ENCODE measurements around the gene TENT5C. TPM values are rescaled to one million over a fixed set of nuclear protein-coding genes. Genes with fewer than 3 reads are reported as not detected.

TENT5C gene
- total and polyA plus RNA-seq, 9 of the 15 experiments (the other 6 are each of a cell fraction or from before 2014, with no cell fraction given): 1.8 to 7.7 (median 4.0) TPM

DNA sequence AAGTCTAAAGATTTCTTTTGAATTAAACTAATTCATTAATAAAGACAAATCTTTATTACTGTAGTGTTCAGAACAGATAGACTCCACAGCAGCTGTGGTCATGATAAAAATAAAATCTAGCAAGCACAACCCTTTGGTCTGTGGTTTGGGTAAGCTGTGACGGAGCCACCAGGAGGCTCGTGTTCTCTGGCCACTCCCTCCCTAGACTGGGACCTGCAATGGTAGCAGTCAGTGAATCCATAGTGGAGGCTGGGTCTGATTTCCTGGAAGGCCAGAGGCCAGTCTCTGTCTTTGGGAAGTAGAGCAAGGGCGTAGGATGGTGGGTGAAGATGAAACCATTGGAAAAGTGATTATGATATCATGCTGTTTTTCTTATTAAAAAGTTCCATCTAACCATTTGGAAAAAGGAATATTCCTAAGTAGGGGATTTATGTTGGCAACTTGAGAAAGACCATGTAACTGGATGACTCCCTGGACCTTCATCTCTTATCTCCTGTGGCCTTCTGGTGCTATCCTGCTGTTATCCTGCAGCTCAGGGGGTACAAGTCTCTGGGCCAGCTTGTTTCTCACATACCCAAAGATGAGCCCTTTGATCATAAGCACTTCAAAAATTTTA, 39.0 kb downstream of the TENT5C start (continued):
- TF ChIP-seq, protein P1, sequence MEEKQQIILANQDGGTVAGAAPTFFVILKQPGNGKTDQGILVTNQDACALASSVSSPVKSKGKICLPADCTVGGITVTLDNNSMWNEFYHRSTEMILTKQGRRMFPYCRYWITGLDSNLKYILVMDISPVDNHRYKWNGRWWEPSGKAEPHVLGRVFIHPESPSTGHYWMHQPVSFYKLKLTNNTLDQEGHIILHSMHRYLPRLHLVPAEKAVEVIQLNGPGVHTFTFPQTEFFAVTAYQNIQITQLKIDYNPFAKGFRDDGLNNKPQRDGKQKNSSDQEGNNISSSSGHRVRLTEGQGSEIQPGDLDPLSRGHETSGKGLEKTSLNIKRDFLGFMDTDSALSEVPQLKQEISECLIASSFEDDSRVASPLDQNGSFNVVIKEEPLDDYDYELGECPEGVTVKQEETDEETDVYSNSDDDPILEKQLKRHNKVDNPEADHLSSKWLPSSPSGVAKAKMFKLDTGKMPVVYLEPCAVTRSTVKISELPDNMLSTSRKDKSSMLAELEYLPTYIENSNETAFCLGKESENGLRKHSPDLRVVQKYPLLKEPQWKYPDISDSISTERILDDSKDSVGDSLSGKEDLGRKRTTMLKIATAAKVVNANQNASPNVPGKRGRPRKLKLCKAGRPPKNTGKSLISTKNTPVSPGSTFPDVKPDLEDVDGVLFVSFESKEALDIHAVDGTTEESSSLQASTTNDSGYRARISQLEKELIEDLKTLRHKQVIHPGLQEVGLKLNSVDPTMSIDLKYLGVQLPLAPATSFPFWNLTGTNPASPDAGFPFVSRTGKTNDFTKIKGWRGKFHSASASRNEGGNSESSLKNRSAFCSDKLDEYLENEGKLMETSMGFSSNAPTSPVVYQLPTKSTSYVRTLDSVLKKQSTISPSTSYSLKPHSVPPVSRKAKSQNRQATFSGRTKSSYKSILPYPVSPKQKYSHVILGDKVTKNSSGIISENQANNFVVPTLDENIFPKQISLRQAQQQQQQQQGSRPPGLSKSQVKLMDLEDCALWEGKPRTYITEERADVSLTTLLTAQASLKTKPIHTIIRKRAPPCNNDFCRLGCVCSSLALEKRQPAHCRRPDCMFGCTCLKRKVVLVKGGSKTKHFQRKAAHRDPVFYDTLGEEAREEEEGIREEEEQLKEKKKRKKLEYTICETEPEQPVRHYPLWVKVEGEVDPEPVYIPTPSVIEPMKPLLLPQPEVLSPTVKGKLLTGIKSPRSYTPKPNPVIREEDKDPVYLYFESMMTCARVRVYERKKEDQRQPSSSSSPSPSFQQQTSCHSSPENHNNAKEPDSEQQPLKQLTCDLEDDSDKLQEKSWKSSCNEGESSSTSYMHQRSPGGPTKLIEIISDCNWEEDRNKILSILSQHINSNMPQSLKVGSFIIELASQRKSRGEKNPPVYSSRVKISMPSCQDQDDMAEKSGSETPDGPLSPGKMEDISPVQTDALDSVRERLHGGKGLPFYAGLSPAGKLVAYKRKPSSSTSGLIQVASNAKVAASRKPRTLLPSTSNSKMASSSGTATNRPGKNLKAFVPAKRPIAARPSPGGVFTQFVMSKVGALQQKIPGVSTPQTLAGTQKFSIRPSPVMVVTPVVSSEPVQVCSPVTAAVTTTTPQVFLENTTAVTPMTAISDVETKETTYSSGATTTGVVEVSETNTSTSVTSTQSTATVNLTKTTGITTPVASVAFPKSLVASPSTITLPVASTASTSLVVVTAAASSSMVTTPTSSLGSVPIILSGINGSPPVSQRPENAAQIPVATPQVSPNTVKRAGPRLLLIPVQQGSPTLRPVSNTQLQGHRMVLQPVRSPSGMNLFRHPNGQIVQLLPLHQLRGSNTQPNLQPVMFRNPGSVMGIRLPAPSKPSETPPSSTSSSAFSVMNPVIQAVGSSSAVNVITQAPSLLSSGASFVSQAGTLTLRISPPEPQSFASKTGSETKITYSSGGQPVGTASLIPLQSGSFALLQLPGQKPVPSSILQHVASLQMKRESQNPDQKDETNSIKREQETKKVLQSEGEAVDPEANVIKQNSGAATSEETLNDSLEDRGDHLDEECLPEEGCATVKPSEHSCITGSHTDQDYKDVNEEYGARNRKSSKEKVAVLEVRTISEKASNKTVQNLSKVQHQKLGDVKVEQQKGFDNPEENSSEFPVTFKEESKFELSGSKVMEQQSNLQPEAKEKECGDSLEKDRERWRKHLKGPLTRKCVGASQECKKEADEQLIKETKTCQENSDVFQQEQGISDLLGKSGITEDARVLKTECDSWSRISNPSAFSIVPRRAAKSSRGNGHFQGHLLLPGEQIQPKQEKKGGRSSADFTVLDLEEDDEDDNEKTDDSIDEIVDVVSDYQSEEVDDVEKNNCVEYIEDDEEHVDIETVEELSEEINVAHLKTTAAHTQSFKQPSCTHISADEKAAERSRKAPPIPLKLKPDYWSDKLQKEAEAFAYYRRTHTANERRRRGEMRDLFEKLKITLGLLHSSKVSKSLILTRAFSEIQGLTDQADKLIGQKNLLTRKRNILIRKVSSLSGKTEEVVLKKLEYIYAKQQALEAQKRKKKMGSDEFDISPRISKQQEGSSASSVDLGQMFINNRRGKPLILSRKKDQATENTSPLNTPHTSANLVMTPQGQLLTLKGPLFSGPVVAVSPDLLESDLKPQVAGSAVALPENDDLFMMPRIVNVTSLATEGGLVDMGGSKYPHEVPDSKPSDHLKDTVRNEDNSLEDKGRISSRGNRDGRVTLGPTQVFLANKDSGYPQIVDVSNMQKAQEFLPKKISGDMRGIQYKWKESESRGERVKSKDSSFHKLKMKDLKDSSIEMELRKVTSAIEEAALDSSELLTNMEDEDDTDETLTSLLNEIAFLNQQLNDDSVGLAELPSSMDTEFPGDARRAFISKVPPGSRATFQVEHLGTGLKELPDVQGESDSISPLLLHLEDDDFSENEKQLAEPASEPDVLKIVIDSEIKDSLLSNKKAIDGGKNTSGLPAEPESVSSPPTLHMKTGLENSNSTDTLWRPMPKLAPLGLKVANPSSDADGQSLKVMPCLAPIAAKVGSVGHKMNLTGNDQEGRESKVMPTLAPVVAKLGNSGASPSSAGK (IDR thresholded peaks at IDR 0.05): no peak; the same call in 1 of the 2 replicates
- TF ChIP-seq TCFL5 (CRISPR knock-in tag; conservative IDR thresholded peaks at IDR 0.05) (no peak), CREBBP (IDR thresholded peaks at IDR 0.05; ENCODE audit: low read depth, low read length) (no peak), NFRKB (IDR thresholded peaks at IDR 0.05; ENCODE audit: low read depth) (no peak), ZNF408 (CRISPR knock-in tag; IDR thresholded peaks at IDR 0.05; ENCODE audit: low read depth) (no peak), CAMTA2 (CRISPR knock-in tag; conservative IDR thresholded peaks at IDR 0.05) (no peak), THRAP3 (IDR thresholded peaks at IDR 0.05; ENCODE audit: borderline replicate concordance) (no peak), CREM (IDR thresholded peaks at IDR 0.05; ENCODE audit: low read depth) (peak; percentile 67), SRF (CRISPR knock-in tag; IDR thresholded peaks at IDR 0.05) (no peak; a peak in 1 of 4 replicates)
- TF ChIP-seq, protein P2, sequence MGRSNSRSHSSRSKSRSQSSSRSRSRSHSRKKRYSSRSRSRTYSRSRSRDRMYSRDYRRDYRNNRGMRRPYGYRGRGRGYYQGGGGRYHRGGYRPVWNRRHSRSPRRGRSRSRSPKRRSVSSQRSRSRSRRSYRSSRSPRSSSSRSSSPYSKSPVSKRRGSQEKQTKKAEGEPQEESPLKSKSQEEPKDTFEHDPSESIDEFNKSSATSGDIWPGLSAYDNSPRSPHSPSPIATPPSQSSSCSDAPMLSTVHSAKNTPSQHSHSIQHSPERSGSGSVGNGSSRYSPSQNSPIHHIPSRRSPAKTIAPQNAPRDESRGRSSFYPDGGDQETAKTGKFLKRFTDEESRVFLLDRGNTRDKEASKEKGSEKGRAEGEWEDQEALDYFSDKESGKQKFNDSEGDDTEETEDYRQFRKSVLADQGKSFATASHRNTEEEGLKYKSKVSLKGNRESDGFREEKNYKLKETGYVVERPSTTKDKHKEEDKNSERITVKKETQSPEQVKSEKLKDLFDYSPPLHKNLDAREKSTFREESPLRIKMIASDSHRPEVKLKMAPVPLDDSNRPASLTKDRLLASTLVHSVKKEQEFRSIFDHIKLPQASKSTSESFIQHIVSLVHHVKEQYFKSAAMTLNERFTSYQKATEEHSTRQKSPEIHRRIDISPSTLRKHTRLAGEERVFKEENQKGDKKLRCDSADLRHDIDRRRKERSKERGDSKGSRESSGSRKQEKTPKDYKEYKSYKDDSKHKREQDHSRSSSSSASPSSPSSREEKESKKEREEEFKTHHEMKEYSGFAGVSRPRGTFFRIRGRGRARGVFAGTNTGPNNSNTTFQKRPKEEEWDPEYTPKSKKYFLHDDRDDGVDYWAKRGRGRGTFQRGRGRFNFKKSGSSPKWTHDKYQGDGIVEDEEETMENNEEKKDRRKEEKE (IDR thresholded peaks at IDR 0.05; ENCODE audit: borderline replicate concordance in 1 of 2, control insufficient read depth in 1 of 2, low read depth in 2 of 2, low read length in 1 of 2): no peak
- TF ChIP-seq, protein P3, sequence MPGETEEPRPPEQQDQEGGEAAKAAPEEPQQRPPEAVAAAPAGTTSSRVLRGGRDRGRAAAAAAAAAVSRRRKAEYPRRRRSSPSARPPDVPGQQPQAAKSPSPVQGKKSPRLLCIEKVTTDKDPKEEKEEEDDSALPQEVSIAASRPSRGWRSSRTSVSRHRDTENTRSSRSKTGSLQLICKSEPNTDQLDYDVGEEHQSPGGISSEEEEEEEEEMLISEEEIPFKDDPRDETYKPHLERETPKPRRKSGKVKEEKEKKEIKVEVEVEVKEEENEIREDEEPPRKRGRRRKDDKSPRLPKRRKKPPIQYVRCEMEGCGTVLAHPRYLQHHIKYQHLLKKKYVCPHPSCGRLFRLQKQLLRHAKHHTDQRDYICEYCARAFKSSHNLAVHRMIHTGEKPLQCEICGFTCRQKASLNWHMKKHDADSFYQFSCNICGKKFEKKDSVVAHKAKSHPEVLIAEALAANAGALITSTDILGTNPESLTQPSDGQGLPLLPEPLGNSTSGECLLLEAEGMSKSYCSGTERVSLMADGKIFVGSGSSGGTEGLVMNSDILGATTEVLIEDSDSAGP (CRISPR knock-in tag; IDR thresholded peaks at IDR 0.05): no peak

All from K562 (cell line).